Body of pancreas (tissue), 4 donors: ENCODE data around the gene USB1. TPM values are rescaled to one million over a fixed set of nuclear protein-coding genes. Genes with fewer than 3 reads are reported as not detected.
A peak's percentile ranks its signal among the peaks of the same experiment; 100 is the strongest.

Experiments used
- ATAC-seq: fragments of 150-250 bp; one replicate; pipeline ENCODE4 v1.9.1; 2016
- DNase-seq, 4 donors: peaks; one replicate each; pipeline ENCODE4 v3.0.0-alpha.2; 2019
- H3K27ac ChIP-seq, 4 donors: fragments of 200-600 bp; sonication (generic); 1 replicate in 3 of 4; 2 replicates in 1 of 4; pipeline versions ENCODE4 v1.5.1 to v1.6.1; 2016 to 2019; ENCODE audit warnings: mild to moderate bottlenecking in 1 of 4, mixed read lengths in 1 of 4, moderate library complexity in 1 of 4
- H3K27me3 ChIP-seq, 2 donors: fragments of 200-600 bp; sonication (generic); one replicate each; pipeline ENCODE4 v1.6.0; 2016; ENCODE audit warnings: mild to moderate bottlenecking in 1 of 2
- H3K36me3 ChIP-seq, 2 donors: fragments of 200-600 bp; sonication (generic); replicated peaks in 1 of 2; 2 replicates each; pipeline ENCODE4 v1.5.1; 2016; ENCODE audit warnings: low read depth in 2 of 2; ENCODE audit not compliant: insufficient read depth in 1 of 2
- H3K4me1 ChIP-seq: fragments of 200-600 bp; sonication (generic); one replicate; pipeline ENCODE4 v1.6.0; 2016
- H3K4me3 ChIP-seq, 2 donors: fragments of 200-600 bp; sonication (generic); 1 replicate in 1 of 2; 2 replicates in 1 of 2; pipeline ENCODE4 v1.5.1; 2016 to 2019
- H3K9me3 ChIP-seq, 3 donors: fragments of 200-600 bp; sonication (generic); 1 replicate in 2 of 3; 2 replicates in 1 of 3; pipeline ENCODE4 v1.5.1; 2016
- CTCF ChIP-seq, 7 experiments: fragments of 450-650 bp in 4 of 7; fragments of 200-600 bp in 3 of 7; sonication (generic) in 3 of 7; IDR thresholded peaks; one replicate each; pipeline ENCODE4 v1.5.1; 2016 to 2019; ENCODE audit warnings: antibody characterized with exemption in 7 of 7
- POLR2A ChIP-seq, 3 donors: fragments of 450-650 bp; IDR thresholded peaks; one replicate each; pipeline ENCODE4 v1.6.1; 2016; ENCODE audit warnings: antibody characterized with exemption in 3 of 3, mild to moderate bottlenecking in 2 of 3
- WGBS, 2 donors: methylation state at CpG; one replicate each; pipeline ENCODE4 v1.1.5; 2017; 5-methylcytosine and 5-hydroxymethylcytosine counted together
- intact Hi-C: fragments of 100-400 bp; cut with DNase I; formaldehyde crosslinking; loops from one replicate; pipeline ENCODE4 v1.15.1; 2023
- total RNA-seq, 2 donors: library from RNA; depleted of rRNA; stranded (reverse); fragments of >200 nt; gene quantifications; one replicate each; pipeline ENCODE4 v1.1.0, GENCODE V29; 2016

The USB1 gene, protein sequence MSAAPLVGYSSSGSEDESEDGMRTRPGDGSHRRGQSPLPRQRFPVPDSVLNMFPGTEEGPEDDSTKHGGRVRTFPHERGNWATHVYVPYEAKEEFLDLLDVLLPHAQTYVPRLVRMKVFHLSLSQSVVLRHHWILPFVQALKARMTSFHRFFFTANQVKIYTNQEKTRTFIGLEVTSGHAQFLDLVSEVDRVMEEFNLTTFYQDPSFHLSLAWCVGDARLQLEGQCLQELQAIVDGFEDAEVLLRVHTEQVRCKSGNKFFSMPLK
- 10 to 100 TPM; 22.4 to 46.7 TPM for total RNA-seq

GRCh38 chr16:58000706-58001676 lies at the start of gene USB1:
USB1 (plus strand) TSS chr16:58001407; CDS start chr16:58001484, 77 bp downstream.
- peak; percentile 91 for ATAC-seq

DNA sequence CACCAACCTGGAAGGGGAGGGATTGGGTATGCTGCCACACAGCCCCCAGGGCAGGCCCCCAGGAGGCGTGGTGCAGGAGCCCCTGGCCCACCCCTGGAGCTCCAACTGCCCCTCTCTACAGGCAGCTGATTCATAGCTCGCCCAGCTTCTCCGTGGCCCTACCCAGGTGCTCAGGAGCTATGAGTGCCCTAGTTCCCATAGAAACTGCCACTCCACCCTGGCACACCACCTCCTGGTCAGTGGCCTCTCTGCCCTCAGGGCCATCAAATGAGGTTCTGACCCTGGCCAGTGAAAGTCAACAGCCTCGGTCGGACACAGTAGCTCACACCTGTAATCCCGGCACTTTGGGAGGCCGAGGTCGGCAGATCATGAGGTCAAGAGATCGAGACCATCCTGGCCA lies 48.3 kb upstream of the USB1 start:
- no peak overlapping the region for H3K4me3 ChIP-seq
- no peaks in the 10 kb centered on the region for H3K9me3 ChIP-seq
- WGBS, 2 donors: 90 to 97% methylated on average over 6 to 9 of the region's 9 CpGs
- H3K4me1 ChIP-seq: peaks cover 20% of the 10 kb centered on the region
- H3K36me3 ChIP-seq: no peaks in the 10 kb centered on the region
- DNase-seq (no peak), ATAC-seq (no peak)
- TF ChIP-seq POLR2A (IDR thresholded peaks at IDR 0.05) (no peak), CTCF (IDR thresholded peaks at IDR 0.05) (no peak)
- no peak overlapping the region for H3K27ac ChIP-seq
- intact Hi-C loops: no loop called here
- no peaks in the 10 kb centered on the region for H3K27me3 ChIP-seq

More at GRCh38 chr16:58000706-58001676, at the start of gene USB1:
- H3K4me1 ChIP-seq: peaks cover 30% of the 10 kb centered on the region
- peak within 1 kb of the TSS; percentile 52 to 73 for H3K4me3 ChIP-seq
- no peaks in the 10 kb centered on the region for H3K9me3 ChIP-seq
- H3K27ac ChIP-seq: peak within 1 kb of the TSS; percentile 65 to 91 (median 82)
- peak; percentile 87 to 89 (median 88) for DNase-seq
- 1% methylated on average over 25 to 73 of the region's 81 CpGs for WGBS, 2 donors
- intact Hi-C loops: no loop called here
- TF ChIP-seq POLR2A (IDR thresholded peaks at IDR 0.05) (peak; percentile 31 to 69 (median 68)), CTCF (IDR thresholded peaks at IDR 0.05) (peak; percentile 43 to 91 (median 77))
- peaks cover 0 to 6% of the 10 kb centered on the region in 2 donors for H3K36me3 ChIP-seq
- no peaks in the 10 kb centered on the region for H3K27me3 ChIP-seq

DNA sequence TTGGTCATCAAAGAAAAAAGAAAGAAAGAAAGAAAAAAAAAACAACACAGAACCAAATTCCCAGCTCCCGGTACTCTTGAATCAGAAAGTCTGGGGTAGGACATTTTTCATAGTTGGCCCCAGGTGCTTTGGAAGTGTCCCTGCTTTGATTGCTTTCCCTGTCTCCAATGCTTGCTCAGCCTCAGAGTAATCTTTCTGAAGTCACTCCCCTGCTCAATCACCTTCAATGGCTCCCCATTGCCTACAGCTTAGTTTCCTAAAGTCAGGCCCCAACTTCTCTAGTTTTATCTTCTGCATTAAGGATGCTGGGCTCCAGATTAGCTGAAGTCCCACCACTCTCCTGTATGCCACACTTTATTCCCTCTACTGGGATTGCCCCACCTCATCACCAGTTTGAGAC lies 47.4 kb upstream of the USB1 start:
- TF ChIP-seq POLR2A (IDR thresholded peaks at IDR 0.05): no peak
- no peak for TF ChIP-seq CTCF (IDR thresholded peaks at IDR 0.05)
- 95 to 100% methylated on average over 1 of the region's 1 CpG for WGBS, 2 donors
- H3K36me3 ChIP-seq: no peaks in the 10 kb centered on the region
- no peaks in the 10 kb centered on the region for H3K9me3 ChIP-seq
- ATAC-seq (no peak), DNase-seq (no peak)
- no peak overlapping the region for H3K4me3 ChIP-seq
- H3K4me1 ChIP-seq: peaks cover 20% of the 10 kb centered on the region
- H3K27ac ChIP-seq: no peak overlapping the region
- no peaks in the 10 kb centered on the region for H3K27me3 ChIP-seq
- intact Hi-C loops: no loop called here

- Histone ChIP-seq H3K9me3 (no peaks in the 10 kb centered on the region), H3K36me3 (no peaks in the 10 kb centered on the region), H3K27me3 (no peaks in the 10 kb centered on the region), H3K27ac (peak overlapping the region in 1 of 4 donors; percentile 48), H3K4me1 (peaks cover 20% of the 10 kb centered on the region), H3K4me3 (no peak overlapping the region)
- ATAC-seq (peak; percentile 89), DNase-seq (peak; percentile 77 to 89 (median 84))
- TF ChIP-seq CTCF (IDR thresholded peaks at IDR 0.05): peak in 6 of 7 experiments; percentile 26 to 62 (median 55)
- no peak for TF ChIP-seq POLR2A (IDR thresholded peaks at IDR 0.05)
- intact Hi-C loops: no loop called here
- 24% methylated on average over 12 of the region's 12 CpGs for WGBS, 2 donors
Measured at GRCh38 chr16:57955572-57956188, 45.5 kb upstream of the USB1 start.
